ENCODE measurements around the gene PIPOX. TPM values are rescaled to one million over a fixed set of nuclear protein-coding genes. Genes with fewer than 3 reads are reported as not detected.
"Not testable (repeated sequence)": the region's sequence is repeated elsewhere in the genome, so short reads cannot be mapped to it uniquely, and the experiment has no call there.

The PIPOX gene
- total and polyA plus RNA-seq, 2 donors (not counting 3 experiments of a cell fraction or from before 2014, with no cell fraction given), result 0.62 to 2.5 TPM

GRCh38 chr17:29086628-29087332 is 43.8 kb downstream of the PIPOX start:
- Histone ChIP-seq H3K4me2 (ENCODE audit: insufficient read depth, low read length) (no peak overlapping the region), H3K27me3 (ENCODE audit: control insufficient read depth in 2 of 2, insufficient read depth in 2 of 2, low read length in 2 of 2) (no peaks in the 10 kb centered on the region), H3K9me3 (replicated peaks; ENCODE audit: control insufficient read depth, insufficient read depth, low read length) (no peaks in the 10 kb centered on the region), H3K4me1 (ENCODE audit: control insufficient read depth, extremely low read depth, insufficient read depth, low read length) (no peaks in the 10 kb centered on the region), H4K20me1 (replicated peaks; ENCODE audit: control insufficient read depth, extremely low read depth, insufficient read depth, low read length) (no peaks in the 10 kb centered on the region), H3K27ac (ENCODE audit: insufficient read depth, low read depth, low read length) (no peak overlapping the region), H3K36me3 (ENCODE audit: control insufficient read depth in 2 of 2, extremely low read depth in 1 of 2, insufficient read depth in 2 of 2, low read length in 2 of 2) (peaks cover 0 to 13% of the 10 kb centered on the region in 2 experiments), H3K9ac (replicated peaks; ENCODE audit: extremely low read depth, insufficient read depth, low read length) (no peak overlapping the region), H3K4me3 (replicated peaks in 1 of 3; ENCODE audit: insufficient read depth in 1 of 3, low read depth in 1 of 3, low read length in 3 of 3) (no peak overlapping the region), H2AFZ (ENCODE audit: low read depth, low read length) (no peak overlapping the region), H3K9me1 (replicated peaks; ENCODE audit: control insufficient read depth, extremely low read depth, insufficient read depth, low read length) (no peaks in the 10 kb centered on the region), H3K79me2 (ENCODE audit: control insufficient read depth, insufficient read depth, low read length) (no peaks in the 10 kb centered on the region)
- DNase-seq (ENCODE audit: low read depth, low spot score) (no peak), FAIRE-seq (no peak)
- dilution Hi-C loops (cut with MboI; ENCODE audit: extremely low pct_ligation_motif_present, low sequenced_read_pairs), result no loop called here
- intact Hi-C loops (cut with micrococcal nuclease), result no loop called here
- BruUV-seq (replicated peaks), result no TSS peak
- CTCF ChIA-PET, result interaction anchor here (1.9 to 2.0 kb wide), 2 partner anchors 30 to 121 kb away, joined by 6 to 8 read pairs; no protein-coding TSS in a partner anchor
- TF ChIP-seq JUN (IDR thresholded peaks at IDR 0.05; ENCODE audit: borderline replicate concordance, insufficient read depth, insufficient read length, low read depth), result no peak
- TF ChIP-seq EZH2 (IDR thresholded peaks at IDR 0.05; ENCODE audit: borderline replicate concordance, low read depth, low read length, severe bottlenecking), result no peak
- TF ChIP-seq POLR2AphosphoS5 (IDR thresholded peaks at IDR 0.05; ENCODE audit: insufficient read depth, low read depth, low read length), result no peak
- no peak for TF ChIP-seq FOS (IDR thresholded peaks at IDR 0.05; ENCODE audit: borderline replicate concordance, insufficient read depth, low read length)
- TF ChIP-seq CTCF (IDR thresholded peaks at IDR 0.05; ENCODE audit: extremely low read depth in 1 of 2, insufficient read depth in 1 of 2, low read depth in 1 of 2, low read length in 2 of 2), result no peak
- no peak for TF ChIP-seq POLR2A (IDR thresholded peaks at IDR 0.05; ENCODE audit: low read depth, low read length)
- TF ChIP-seq, protein P1, sequence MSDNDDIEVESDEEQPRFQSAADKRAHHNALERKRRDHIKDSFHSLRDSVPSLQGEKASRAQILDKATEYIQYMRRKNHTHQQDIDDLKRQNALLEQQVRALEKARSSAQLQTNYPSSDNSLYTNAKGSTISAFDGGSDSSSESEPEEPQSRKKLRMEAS (IDR thresholded peaks at IDR 0.05; ENCODE audit: insufficient read depth, insufficient read length), result no peak
- TF ChIP-seq MYC (IDR thresholded peaks at IDR 0.05; ENCODE audit: low read depth, low read length), result no peak
- no peak for TF ChIP-seq GATA2 (IDR thresholded peaks at IDR 0.05; ENCODE audit: insufficient read depth, insufficient read length, low read depth, low read length)
- POLR2A ChIA-PET, result no interaction called here

DNA sequence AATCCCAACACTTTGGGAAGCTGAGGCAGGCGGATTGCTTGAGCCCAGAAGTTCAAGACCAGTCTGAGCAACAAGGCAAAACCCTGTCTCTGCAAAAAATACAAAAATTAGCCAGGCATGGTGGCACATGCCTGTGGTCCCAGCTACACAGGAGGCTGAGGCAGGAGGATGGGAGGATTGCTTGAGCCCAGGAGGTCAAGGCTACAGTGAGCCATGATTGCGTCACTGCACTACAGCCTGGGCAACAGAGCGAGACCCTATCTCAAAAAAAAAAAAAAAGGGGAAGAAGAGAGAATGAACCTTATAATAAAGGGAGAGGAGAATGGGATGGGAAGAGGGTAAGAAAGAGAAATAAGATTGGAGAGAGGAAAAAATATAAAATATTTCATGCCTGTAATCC is 45.8 kb downstream of the PIPOX start:
- POLR2A ChIA-PET; H3K9me1 ChIP-seq (replicated peaks; ENCODE audit: control insufficient read depth, extremely low read depth, insufficient read depth, low read length); DNase-seq (ENCODE audit: low read depth, low spot score); H2AFZ ChIP-seq (ENCODE audit: low read depth, low read length); dilution Hi-C loops (cut with MboI; ENCODE audit: extremely low pct_ligation_motif_present, low sequenced_read_pairs); H3K4me2 ChIP-seq (ENCODE audit: insufficient read depth, low read length); FAIRE-seq; BruUV-seq (replicated peaks); H3K27ac ChIP-seq (ENCODE audit: insufficient read depth, low read depth, low read length); H4K20me1 ChIP-seq (replicated peaks; ENCODE audit: control insufficient read depth, extremely low read depth, insufficient read depth, low read length); H3K27me3 ChIP-seq (ENCODE audit: control insufficient read depth in 2 of 2, insufficient read depth in 2 of 2, low read length in 2 of 2); H3K79me2 ChIP-seq (ENCODE audit: control insufficient read depth, insufficient read depth, low read length); H3K9ac ChIP-seq (replicated peaks; ENCODE audit: extremely low read depth, insufficient read depth, low read length); H3K9me3 ChIP-seq (replicated peaks; ENCODE audit: control insufficient read depth, insufficient read depth, low read length); H3K4me3 ChIP-seq (replicated peaks in 1 of 3; ENCODE audit: insufficient read depth in 1 of 3, low read depth in 1 of 3, low read length in 3 of 3); H3K4me1 ChIP-seq (ENCODE audit: control insufficient read depth, extremely low read depth, insufficient read depth, low read length); intact Hi-C loops (cut with micrococcal nuclease): not testable (repeated sequence)
- H3K36me3 ChIP-seq (ENCODE audit: control insufficient read depth in 2 of 2, extremely low read depth in 1 of 2, insufficient read depth in 2 of 2, low read length in 2 of 2), result peaks cover 0 to 19% of the 10 kb centered on the region in 2 experiments
- CTCF ChIA-PET, result interaction anchor here (0.7 to 4.5 kb wide), 2 partner anchors 9 to 123 kb away, joined by 3 to 23 read pairs; no protein-coding TSS in a partner anchor
